Calu3 (cell line): Measurements from ENCODE around the gene TMEM186. TPM values are rescaled to one million over a fixed set of nuclear protein-coding genes. Genes with fewer than 3 reads are reported as not detected.

Experiments used
- BruUV-seq: library from RNA; stranded (reverse); fragments of 400-500 nt; replicated peaks from 2 replicates; lab custom pipeline; 2021; lab: Mats Ljungman, UMichigan
- CTCF ChIA-PET: fragments of 300-600 bp; sonication (Branson Sonifier 250); formaldehyde crosslinking; loops from one replicate; lab custom pipeline; 2022; ENCODE audit warnings: antibody characterized with exemption; lab: Charles Lee
- DNase-seq: peaks from one replicate; pipeline ENCODE4 v3.0.0; 2022
- H3K27ac Mint-ChIP-seq: one replicate; pipeline ENCODE4 v1.8.0; 2022; ENCODE audit warnings: mixed read lengths; ENCODE audit not compliant: unreplicated experiment
- H3K27me3 Mint-ChIP-seq: one replicate; pipeline ENCODE4 v1.8.0; 2022; ENCODE audit warnings: mixed read lengths; ENCODE audit not compliant: unreplicated experiment
- H3K36me3 Mint-ChIP-seq: one replicate; pipeline ENCODE4 v1.8.0; 2022; ENCODE audit warnings: mild to moderate bottlenecking, moderate library complexity, mixed read lengths; ENCODE audit not compliant: insufficient read depth, unreplicated experiment
- H3K4me1 Mint-ChIP-seq: one replicate; pipeline ENCODE4 v1.8.0; 2022; ENCODE audit warnings: mild to moderate bottlenecking, low read depth, mixed read lengths; ENCODE audit not compliant: unreplicated experiment
- H3K4me3 Mint-ChIP-seq: one replicate; pipeline ENCODE4 v1.8.0; 2022; ENCODE audit warnings: mild to moderate bottlenecking, low read depth, moderate library complexity, mixed read lengths; ENCODE audit not compliant: unreplicated experiment
- H3K9me3 Mint-ChIP-seq: one replicate; pipeline ENCODE4 v1.8.0; 2022; ENCODE audit warnings: low read depth, mixed read lengths; ENCODE audit not compliant: unreplicated experiment
- intact Hi-C: fragments of 100-400 bp; cut with micrococcal nuclease; formaldehyde crosslinking; loops from one replicate; pipeline ENCODE4 v1.10.0; 2022; ENCODE audit not compliant: unreplicated experiment
- total RNA-seq: library from RNA; stranded (reverse); gene quantifications from 2 replicates; pipeline ENCODE4 v1.2.3, GENCODE V29; 2022
- TF ChIP-seq, protein P1 (sequence below): fragments of 200-600 bp; IDR thresholded peaks from one replicate; pipeline ENCODE4 v1.8.0; 2022; ENCODE audit warnings: antibody characterized with exemption; ENCODE audit not compliant: unreplicated experiment

TMEM186 gene
- total RNA-seq, 1 experiment from 2014 or later: 20.9 TPM

DNA sequence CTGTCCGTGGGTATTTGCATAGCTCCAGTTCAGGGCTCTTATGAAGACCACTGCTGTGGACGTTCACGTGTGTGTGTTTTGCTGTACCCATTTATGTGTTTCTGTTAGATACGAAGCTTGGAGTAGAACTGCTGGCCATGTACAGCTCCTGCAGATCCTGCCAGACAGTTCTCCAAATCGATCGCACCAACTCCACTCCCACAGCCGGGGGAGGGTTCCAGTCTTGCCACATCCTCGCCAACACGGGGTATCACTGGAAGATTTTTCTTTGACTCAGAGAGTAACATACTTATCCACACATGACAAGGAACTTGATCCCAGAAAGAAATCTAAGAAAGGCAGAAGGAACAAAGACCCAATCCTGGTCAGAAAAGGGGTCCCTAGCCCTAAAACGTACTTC lies 37.4 kb downstream of the TMEM186 start:
- Mint-ChIP-seq H3K36me3 (no peaks in the 10 kb centered on the region), H3K27ac (no peak overlapping the region), H3K4me1 (no peaks in the 10 kb centered on the region), H3K27me3 (no peaks in the 10 kb centered on the region), H3K4me3 (no peak overlapping the region), H3K9me3 (no peaks in the 10 kb centered on the region)
- TF ChIP-seq, protein P1, sequence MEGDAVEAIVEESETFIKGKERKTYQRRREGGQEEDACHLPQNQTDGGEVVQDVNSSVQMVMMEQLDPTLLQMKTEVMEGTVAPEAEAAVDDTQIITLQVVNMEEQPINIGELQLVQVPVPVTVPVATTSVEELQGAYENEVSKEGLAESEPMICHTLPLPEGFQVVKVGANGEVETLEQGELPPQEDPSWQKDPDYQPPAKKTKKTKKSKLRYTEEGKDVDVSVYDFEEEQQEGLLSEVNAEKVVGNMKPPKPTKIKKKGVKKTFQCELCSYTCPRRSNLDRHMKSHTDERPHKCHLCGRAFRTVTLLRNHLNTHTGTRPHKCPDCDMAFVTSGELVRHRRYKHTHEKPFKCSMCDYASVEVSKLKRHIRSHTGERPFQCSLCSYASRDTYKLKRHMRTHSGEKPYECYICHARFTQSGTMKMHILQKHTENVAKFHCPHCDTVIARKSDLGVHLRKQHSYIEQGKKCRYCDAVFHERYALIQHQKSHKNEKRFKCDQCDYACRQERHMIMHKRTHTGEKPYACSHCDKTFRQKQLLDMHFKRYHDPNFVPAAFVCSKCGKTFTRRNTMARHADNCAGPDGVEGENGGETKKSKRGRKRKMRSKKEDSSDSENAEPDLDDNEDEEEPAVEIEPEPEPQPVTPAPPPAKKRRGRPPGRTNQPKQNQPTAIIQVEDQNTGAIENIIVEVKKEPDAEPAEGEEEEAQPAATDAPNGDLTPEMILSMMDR: no peak
- no peak for DNase-seq
- CTCF ChIA-PET: no interaction called here
- BruUV-seq: no TSS peak
- intact Hi-C loops: no loop called here

DNA sequence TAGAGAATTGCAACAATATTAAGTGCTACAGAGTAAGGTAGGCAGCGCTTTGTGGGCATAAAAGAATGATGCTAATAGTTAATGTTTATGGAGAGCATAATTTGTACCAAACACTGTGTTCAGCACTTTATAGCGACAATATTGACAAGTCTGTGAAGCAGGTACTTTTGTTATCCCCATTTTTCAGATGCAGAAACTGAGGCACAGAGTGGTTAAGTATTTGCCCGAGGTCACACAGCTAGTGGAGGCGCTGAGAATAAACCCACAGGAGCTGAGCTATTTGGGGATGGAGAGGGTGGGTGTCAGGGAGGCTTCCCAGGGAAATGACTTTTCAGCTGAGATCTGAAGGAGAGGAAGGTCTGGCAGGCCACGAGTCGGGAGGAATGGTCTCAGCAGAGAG lies 39.4 kb downstream of the TMEM186 start:
- intact Hi-C loops: no loop called here
- TF ChIP-seq, protein P1: no peak
- DNase-seq: no peak
- H3K36me3 Mint-ChIP-seq: no peaks in the 10 kb centered on the region
- H3K27ac Mint-ChIP-seq: no peak overlapping the region
- CTCF ChIA-PET: no interaction called here
- H3K9me3 Mint-ChIP-seq: no peaks in the 10 kb centered on the region
- H3K4me3 Mint-ChIP-seq: no peak overlapping the region
- BruUV-seq: no TSS peak
- H3K4me1 Mint-ChIP-seq: no peaks in the 10 kb centered on the region
- no peaks in the 10 kb centered on the region for H3K27me3 Mint-ChIP-seq

DNA sequence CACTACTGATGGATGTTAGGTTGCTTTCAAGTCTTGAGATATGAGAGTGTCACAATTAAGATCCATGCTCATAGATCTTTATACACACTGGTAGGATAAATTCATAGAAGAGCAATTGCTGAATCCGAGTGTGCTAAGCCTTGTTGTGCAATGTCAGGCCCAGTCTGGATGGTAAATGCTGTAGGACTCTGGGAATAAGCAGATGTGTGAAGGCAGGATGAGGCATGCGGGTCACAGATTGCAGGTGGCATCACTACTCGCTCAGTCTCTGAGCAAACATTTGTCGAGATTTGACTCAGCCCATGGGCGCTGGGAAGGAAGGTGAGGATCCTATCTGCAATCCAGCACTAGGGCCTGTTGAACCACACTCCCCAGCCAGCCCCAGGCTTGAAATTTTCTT lies 40.7 kb downstream of the TMEM186 start:
- TF ChIP-seq, protein P1: no peak
- no peak overlapping the region for H3K4me3 Mint-ChIP-seq
- CTCF ChIA-PET: interaction anchor here (1.4 kb wide), 1 partner anchor 14 kb away, joined by 3 read pairs; no protein-coding TSS in a partner anchor
- H3K9me3 Mint-ChIP-seq: no peaks in the 10 kb centered on the region
- H3K36me3 Mint-ChIP-seq: no peaks in the 10 kb centered on the region
- peaks cover 7% of the 10 kb centered on the region for H3K4me1 Mint-ChIP-seq
- H3K27me3 Mint-ChIP-seq: no peaks in the 10 kb centered on the region
- H3K27ac Mint-ChIP-seq: no peak overlapping the region
- no peak for DNase-seq
- intact Hi-C loops: no loop called here
- BruUV-seq: no TSS peak

DNA sequence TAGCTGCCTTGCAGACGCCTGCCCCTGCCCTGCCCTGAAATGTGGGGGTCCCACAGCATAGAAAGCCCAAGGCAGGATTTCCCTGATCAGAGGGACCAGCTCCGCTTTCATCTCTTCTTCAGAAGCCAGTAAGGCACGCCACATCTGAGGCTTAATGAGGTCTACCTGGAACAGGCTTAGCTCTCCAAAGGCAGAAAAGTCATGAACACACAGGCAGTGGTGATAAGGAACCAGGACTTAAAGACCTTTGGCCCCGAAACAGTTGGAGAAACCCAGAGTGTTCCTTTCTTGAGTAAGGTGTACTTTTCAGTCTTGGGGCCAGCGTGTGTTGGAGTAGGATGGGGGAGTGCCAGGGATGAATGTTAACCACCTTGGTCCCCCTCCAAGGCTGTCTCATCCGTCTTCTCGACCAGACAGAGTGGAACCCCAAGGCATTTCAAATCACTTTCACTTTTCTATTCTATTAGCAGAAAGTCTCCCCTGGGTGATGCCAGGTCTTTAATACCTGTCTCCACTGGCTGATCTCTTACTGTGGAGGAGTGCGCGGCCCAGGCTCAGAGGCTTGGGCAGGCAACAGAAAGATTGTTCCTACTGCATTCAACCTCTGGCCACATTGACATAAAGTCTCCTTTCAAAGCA lies 43.9 kb downstream of the TMEM186 start:
- no peak for DNase-seq
- BruUV-seq: no TSS peak
- no peaks in the 10 kb centered on the region for H3K9me3 Mint-ChIP-seq
- CTCF ChIA-PET: interaction anchor here (0.7 to 1.0 kb wide), 2 partner anchors 26 to 110 kb away, joined by 3 to 6 read pairs; no protein-coding TSS in a partner anchor
- no peaks in the 10 kb centered on the region for H3K36me3 Mint-ChIP-seq
- H3K27ac Mint-ChIP-seq: no peak overlapping the region
- H3K4me3 Mint-ChIP-seq: no peak overlapping the region
- H3K4me1 Mint-ChIP-seq: peaks cover 9% of the 10 kb centered on the region
- TF ChIP-seq, protein P1: no peak
- H3K27me3 Mint-ChIP-seq: no peaks in the 10 kb centered on the region
- intact Hi-C loops: no loop called here
